Central memory CD8-positive, alpha-beta T cell (primary cell): Measurements from ENCODE around the gene CAPN14.

Experiments
- ATAC-seq: fragments of 150-1000 bp; cut with Tn5 transposase; replicated peaks from 2 replicates; pipeline ENCODE4 v1.10.0; 2022; ENCODE audit warnings: mild to moderate bottlenecking, moderate FRiP score, moderate number of reproducible peaks; ENCODE audit not compliant: poor library complexity, severe bottlenecking; ENCODE audit errors: extremely low read depth
- DNase-seq, 2 donors: peaks; one replicate each; pipeline ENCODE4 v3.0.0; 2021; ENCODE audit warnings: low spot score in 2 of 2
- H3K27ac Mint-ChIP-seq: one replicate; pipeline ENCODE4 v1.8.0; 2022; ENCODE audit warnings: low read depth, mild to moderate bottlenecking, moderate library complexity, mixed read lengths
- H3K27me3 Mint-ChIP-seq: one replicate; pipeline ENCODE4 v1.8.0; 2022; ENCODE audit warnings: mixed read lengths
- H3K36me3 Mint-ChIP-seq: one replicate; pipeline ENCODE4 v1.8.0; 2022; ENCODE audit warnings: mild to moderate bottlenecking, moderate library complexity, mixed read lengths; ENCODE audit not compliant: insufficient read depth
- H3K4me1 Mint-ChIP-seq: one replicate; pipeline ENCODE4 v1.8.0; 2022; ENCODE audit warnings: mixed read lengths
- H3K4me3 Mint-ChIP-seq: one replicate; pipeline ENCODE4 v1.8.0; 2022; ENCODE audit warnings: mild to moderate bottlenecking, moderate library complexity, mixed read lengths
- H3K9me3 Mint-ChIP-seq: one replicate; pipeline ENCODE4 v1.8.0; 2022; ENCODE audit warnings: mixed read lengths

Gene CAPN14, protein sequence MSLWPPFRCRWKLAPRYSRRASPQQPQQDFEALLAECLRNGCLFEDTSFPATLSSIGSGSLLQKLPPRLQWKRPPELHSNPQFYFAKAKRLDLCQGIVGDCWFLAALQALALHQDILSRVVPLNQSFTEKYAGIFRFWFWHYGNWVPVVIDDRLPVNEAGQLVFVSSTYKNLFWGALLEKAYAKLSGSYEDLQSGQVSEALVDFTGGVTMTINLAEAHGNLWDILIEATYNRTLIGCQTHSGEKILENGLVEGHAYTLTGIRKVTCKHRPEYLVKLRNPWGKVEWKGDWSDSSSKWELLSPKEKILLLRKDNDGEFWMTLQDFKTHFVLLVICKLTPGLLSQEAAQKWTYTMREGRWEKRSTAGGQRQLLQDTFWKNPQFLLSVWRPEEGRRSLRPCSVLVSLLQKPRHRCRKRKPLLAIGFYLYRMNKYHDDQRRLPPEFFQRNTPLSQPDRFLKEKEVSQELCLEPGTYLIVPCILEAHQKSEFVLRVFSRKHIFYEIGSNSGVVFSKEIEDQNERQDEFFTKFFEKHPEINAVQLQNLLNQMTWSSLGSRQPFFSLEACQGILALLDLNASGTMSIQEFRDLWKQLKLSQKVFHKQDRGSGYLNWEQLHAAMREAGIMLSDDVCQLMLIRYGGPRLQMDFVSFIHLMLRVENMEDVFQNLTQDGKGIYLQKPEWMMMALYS

DNA sequence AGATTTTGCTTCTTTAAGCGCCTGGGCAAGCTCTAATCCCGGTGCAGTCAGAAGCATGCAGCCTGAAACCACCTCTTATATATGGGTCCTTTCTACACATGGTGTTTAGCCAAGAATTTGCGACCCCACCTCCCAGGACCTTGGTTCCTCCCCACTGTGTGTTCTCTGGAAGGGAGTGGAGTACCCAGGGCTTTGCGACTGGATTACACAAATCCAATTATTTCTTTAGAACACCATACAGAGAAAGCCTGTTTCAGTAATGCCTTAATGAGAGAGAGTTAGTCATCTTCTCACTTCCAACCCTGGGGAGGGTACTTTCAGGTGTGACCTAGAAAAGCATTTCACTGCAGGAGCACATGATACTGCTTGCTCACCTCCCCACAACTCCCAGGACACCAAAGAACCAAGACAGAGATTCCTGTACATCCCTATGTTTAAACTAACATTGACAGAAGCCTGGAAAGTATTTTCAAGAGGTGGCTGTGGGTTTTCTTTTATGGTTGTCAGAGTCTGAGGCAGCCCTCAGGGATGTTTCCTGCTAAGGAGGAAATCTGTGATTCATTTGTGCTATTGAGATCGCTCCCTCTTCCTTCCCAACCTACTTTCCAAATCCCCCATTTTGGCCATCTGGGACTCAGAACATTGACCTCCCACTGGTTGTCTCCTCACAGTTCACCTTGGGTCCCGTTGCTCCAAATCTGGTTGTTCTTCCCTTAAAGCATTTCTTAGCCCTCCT lies at the start of gene CAPN14:
CAPN14 (minus strand) TSS at position 51 of the 736 bp plus-strand sequence. CDS start 12,068 bp downstream, outside the sequence.
- peaks cover 38% of the 10 kb centered on the region for H3K27me3 Mint-ChIP-seq
- no peaks in the 10 kb centered on the region for H3K4me1 Mint-ChIP-seq
- H3K4me3 Mint-ChIP-seq = no peak within 1 kb of the TSS
- DNase-seq = no peak
- no peaks in the 10 kb centered on the region for H3K9me3 Mint-ChIP-seq
- H3K27ac Mint-ChIP-seq = no peak within 1 kb of the TSS
- ATAC-seq = no peak
- no peaks in the 10 kb centered on the region for H3K36me3 Mint-ChIP-seq

GRCh38 chr2:31266804-31267203 lies 49.5 kb upstream of the CAPN14 start:
- no peaks in the 10 kb centered on the region for H3K9me3 Mint-ChIP-seq
- H3K4me3 Mint-ChIP-seq = no peak overlapping the region
- no peaks in the 10 kb centered on the region for H3K36me3 Mint-ChIP-seq
- H3K27me3 Mint-ChIP-seq = no peaks in the 10 kb centered on the region
- DNase-seq (no peak), ATAC-seq (no peak)
- H3K27ac Mint-ChIP-seq = no peak overlapping the region
- no peaks in the 10 kb centered on the region for H3K4me1 Mint-ChIP-seq

GRCh38 chr2:31265234-31265633 lies 47.9 kb upstream of the CAPN14 start:
- DNase-seq (no peak), ATAC-seq (no peak)
- Mint-ChIP-seq H3K9me3 (no peaks in the 10 kb centered on the region), H3K36me3 (peaks cover 2% of the 10 kb centered on the region), H3K27me3 (no peaks in the 10 kb centered on the region), H3K27ac (no peak overlapping the region), H3K4me3 (no peak overlapping the region), H3K4me1 (no peaks in the 10 kb centered on the region)

DNA sequence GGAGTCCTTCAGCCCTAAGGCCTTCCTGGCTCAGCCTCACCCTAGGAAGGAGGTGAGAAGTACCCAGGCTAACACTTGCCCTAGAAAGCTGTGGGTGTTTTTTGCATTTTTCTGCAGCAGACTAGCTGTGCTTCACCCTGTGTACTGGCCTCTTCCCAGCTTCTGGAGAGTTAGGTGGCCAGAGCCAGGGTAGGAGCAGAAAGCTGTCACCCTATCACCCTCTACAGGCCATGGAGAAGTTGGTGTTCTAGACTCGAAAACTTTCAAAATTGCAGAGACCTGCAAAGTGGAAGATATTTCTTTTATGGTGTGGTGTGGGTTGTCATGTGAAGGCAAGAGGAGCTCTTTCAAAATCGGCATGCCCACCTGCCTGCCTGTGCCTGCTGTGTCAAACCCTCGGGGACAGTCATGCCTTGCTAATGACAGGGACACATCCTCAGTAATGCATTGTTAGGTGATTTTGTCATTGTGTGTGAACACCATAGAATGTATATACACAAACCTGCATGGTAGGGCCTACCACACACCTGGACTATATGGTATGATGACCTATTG lies 46.4 kb upstream of the CAPN14 start:
- H3K27me3 Mint-ChIP-seq = no peaks in the 10 kb centered on the region
- DNase-seq (no peak), ATAC-seq (no peak)
- H3K9me3 Mint-ChIP-seq = no peaks in the 10 kb centered on the region
- H3K4me1 Mint-ChIP-seq = no peaks in the 10 kb centered on the region
- no peak overlapping the region for H3K4me3 Mint-ChIP-seq
- peaks cover 2% of the 10 kb centered on the region for H3K36me3 Mint-ChIP-seq
- H3K27ac Mint-ChIP-seq = no peak overlapping the region

DNA sequence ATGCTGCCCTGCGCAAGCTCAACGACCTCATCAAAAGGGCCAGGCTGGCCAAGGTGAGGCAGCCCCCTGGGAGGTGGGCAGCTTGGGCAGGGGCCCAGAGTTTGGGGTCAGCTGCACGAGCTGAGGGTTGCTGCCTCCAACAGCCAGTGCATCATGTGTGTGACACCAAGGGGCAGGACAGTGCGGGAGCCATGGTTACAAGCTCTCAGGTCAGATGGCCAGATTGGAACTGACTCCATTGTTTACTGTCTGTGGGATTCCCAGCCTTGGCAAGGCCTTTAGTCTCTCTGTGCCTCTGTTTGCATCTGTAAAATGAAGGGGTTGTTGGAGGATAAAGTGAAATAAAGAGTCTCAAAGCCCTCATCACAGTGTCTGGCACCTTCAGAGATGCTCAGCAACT lies 43.6 kb upstream of the CAPN14 start:
- ATAC-seq (no peak), DNase-seq (no peak)
- Mint-ChIP-seq H3K9me3 (no peaks in the 10 kb centered on the region), H3K27me3 (no peaks in the 10 kb centered on the region), H3K4me3 (no peak overlapping the region), H3K27ac (no peak overlapping the region), H3K36me3 (peaks cover 2% of the 10 kb centered on the region), H3K4me1 (peaks cover 4% of the 10 kb centered on the region)

DNA sequence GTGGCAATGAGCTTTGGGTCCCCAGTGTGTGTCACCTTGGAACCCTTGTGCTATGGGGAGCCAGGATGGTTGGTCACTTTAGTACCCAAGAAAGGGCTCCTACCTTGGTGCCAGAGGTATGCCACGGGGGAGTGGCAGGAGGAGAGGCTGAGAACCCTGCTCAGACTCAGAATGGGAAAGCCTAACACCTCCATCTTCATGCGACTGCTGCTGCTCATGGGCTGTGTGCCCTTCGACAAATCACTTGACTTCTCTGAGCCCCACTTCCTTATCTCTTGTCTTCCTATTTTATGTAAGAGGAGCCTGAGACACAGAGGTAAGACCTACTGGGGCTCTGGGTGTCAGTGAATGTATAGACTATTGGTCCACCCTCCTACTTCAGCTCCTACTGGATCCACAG lies 41.8 kb upstream of the CAPN14 start:
- ATAC-seq (no peak), DNase-seq (no peak)
- H3K27ac Mint-ChIP-seq = no peak overlapping the region
- H3K4me3 Mint-ChIP-seq = no peak overlapping the region
- H3K4me1 Mint-ChIP-seq = peaks cover 4% of the 10 kb centered on the region
- no peaks in the 10 kb centered on the region for H3K27me3 Mint-ChIP-seq
- peaks cover 2% of the 10 kb centered on the region for H3K36me3 Mint-ChIP-seq
- no peaks in the 10 kb centered on the region for H3K9me3 Mint-ChIP-seq

- H3K9me3 Mint-ChIP-seq = no peaks in the 10 kb centered on the region
- no peaks in the 10 kb centered on the region for H3K27me3 Mint-ChIP-seq
- no peak overlapping the region for H3K4me3 Mint-ChIP-seq
- ATAC-seq (no peak), DNase-seq (no peak)
- no peak overlapping the region for H3K27ac Mint-ChIP-seq
- H3K4me1 Mint-ChIP-seq = peaks cover 4% of the 10 kb centered on the region
- peaks cover 2% of the 10 kb centered on the region for H3K36me3 Mint-ChIP-seq
Measured at GRCh38 chr2:31258351-31258750, 41.0 kb upstream of the CAPN14 start.

- H3K27ac Mint-ChIP-seq = no peak overlapping the region
- DNase-seq (no peak), ATAC-seq (no peak)
- H3K27me3 Mint-ChIP-seq = no peaks in the 10 kb centered on the region
- H3K4me3 Mint-ChIP-seq = no peak overlapping the region
- peaks cover 2% of the 10 kb centered on the region for H3K36me3 Mint-ChIP-seq
- peaks cover 4% of the 10 kb centered on the region for H3K4me1 Mint-ChIP-seq
- H3K9me3 Mint-ChIP-seq = no peaks in the 10 kb centered on the region
Measured at GRCh38 chr2:31256611-31257382, 39.5 kb upstream of the CAPN14 start.

GRCh38 chr2:31255911-31256571 lies 38.7 kb upstream of the CAPN14 start:
- peaks cover 4% of the 10 kb centered on the region for H3K4me1 Mint-ChIP-seq
- H3K27me3 Mint-ChIP-seq = no peaks in the 10 kb centered on the region
- no peak overlapping the region for H3K27ac Mint-ChIP-seq
- H3K4me3 Mint-ChIP-seq = no peak overlapping the region
- DNase-seq = no peak
- ATAC-seq = no peak
- no peaks in the 10 kb centered on the region for H3K9me3 Mint-ChIP-seq
- H3K36me3 Mint-ChIP-seq = no peaks in the 10 kb centered on the region

- Mint-ChIP-seq H3K27ac (no peak overlapping the region), H3K4me3 (no peak overlapping the region), H3K9me3 (no peaks in the 10 kb centered on the region), H3K36me3 (no peaks in the 10 kb centered on the region), H3K4me1 (peaks cover 4% of the 10 kb centered on the region), H3K27me3 (no peaks in the 10 kb centered on the region)
- DNase-seq (no peak), ATAC-seq (no peak)
Measured at GRCh38 chr2:31254237-31255203, 37.2 kb upstream of the CAPN14 start.
